ENCODE results near the gene USP47. TPM values are rescaled to one million over a fixed set of nuclear protein-coding genes. Genes with fewer than 3 reads are reported as not detected.

The USP47 gene
- total RNA-seq, 1 donor from 2014 or later = 53.7 TPM

DNA sequence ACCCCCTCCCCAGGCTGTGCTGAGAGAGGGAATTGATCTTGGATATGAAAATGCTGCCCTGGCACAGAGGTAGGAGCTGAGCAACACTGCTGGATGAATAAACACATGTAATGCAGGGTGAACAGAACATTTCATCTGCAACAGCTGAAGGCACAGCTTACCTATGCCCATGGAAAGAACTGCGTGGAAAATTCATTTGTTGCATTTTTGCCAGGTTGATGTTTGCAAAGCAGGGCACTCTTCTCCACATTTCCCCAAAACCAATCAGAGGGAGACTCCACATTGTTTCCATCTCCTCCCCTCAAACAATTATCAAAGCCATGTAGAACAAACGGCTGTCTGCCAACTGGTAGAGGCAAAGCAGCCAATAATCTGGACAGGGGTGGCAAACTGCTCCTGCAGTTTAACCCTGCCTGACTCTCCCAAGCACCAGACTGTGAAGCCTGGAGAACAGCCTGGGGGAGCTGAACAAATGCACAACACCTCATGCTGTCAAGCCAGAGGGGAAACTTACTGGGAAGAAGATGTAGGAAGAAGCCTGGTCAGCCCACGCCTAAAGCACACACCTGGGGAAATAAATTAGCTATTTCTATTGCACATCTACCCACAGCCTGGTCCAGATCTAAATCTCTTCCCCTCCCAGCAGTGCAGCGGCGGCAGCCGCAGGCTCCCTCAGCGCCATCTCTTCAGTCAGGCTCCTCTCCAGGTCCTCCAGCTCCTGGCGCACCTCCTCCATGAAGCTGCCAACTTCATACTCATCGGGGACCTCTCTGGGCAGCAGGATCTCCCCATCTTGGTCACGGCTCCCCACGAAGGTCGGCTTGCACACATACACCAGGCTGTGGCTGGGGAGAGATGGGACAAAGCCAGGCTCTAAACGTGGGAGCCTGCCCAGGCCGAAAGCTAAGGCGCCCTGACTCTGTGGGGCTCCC, 122.3 kb downstream of the USP47 start:
- TF ChIP-seq, protein P1, sequence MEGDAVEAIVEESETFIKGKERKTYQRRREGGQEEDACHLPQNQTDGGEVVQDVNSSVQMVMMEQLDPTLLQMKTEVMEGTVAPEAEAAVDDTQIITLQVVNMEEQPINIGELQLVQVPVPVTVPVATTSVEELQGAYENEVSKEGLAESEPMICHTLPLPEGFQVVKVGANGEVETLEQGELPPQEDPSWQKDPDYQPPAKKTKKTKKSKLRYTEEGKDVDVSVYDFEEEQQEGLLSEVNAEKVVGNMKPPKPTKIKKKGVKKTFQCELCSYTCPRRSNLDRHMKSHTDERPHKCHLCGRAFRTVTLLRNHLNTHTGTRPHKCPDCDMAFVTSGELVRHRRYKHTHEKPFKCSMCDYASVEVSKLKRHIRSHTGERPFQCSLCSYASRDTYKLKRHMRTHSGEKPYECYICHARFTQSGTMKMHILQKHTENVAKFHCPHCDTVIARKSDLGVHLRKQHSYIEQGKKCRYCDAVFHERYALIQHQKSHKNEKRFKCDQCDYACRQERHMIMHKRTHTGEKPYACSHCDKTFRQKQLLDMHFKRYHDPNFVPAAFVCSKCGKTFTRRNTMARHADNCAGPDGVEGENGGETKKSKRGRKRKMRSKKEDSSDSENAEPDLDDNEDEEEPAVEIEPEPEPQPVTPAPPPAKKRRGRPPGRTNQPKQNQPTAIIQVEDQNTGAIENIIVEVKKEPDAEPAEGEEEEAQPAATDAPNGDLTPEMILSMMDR (IDR thresholded peaks at IDR 0.05; ENCODE audit: borderline replicate concordance) = no peak
- intact Hi-C loops (cut with micrococcal nuclease) = no loop called here
- Histone ChIP-seq H3K27me3 (ENCODE audit: low read depth) (no peaks in the 10 kb centered on the region), H3K9me3 (replicated peaks) (no peaks in the 10 kb centered on the region), H3K27ac (replicated peaks) (peak overlapping the region; percentile 85), H3K36me3 (peaks cover 7% of the 10 kb centered on the region), H3K4me3 (no peak overlapping the region), H3K4me1 (peaks cover 82% of the 10 kb centered on the region)
- DNase-seq = peak; percentile 20

DNA sequence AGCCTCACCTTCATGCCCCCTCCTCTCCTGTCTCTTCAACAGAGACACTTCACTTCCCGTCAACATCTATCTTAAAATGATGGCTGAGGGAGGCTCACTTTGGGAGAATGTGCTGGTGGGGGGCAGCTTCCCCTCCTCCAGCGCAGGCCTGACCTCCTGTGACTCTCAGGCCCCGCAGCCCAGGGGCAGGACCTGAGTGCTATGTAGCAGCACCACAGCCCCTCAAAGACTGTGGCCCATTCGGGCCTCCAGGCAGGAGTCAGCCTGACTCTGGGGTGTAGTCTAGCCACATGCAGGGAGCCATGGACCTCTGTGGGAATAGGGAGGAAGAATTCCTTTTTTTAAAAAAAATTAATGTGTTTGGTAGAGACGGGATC, 123.0 kb downstream of the USP47 start:
- TF ChIP-seq, protein P1 (IDR thresholded peaks at IDR 0.05; ENCODE audit: borderline replicate concordance) = no peak
- no peak for DNase-seq
- no peaks in the 10 kb centered on the region for H3K9me3 ChIP-seq (replicated peaks)
- H3K36me3 ChIP-seq = peaks cover 7% of the 10 kb centered on the region
- H3K27ac ChIP-seq (replicated peaks) = peak overlapping the region; percentile 85
- no peak overlapping the region for H3K4me3 ChIP-seq
- intact Hi-C loops (cut with micrococcal nuclease) = no loop called here
- no peaks in the 10 kb centered on the region for H3K27me3 ChIP-seq (ENCODE audit: low read depth)
- H3K4me1 ChIP-seq = peaks cover 88% of the 10 kb centered on the region

DNA sequence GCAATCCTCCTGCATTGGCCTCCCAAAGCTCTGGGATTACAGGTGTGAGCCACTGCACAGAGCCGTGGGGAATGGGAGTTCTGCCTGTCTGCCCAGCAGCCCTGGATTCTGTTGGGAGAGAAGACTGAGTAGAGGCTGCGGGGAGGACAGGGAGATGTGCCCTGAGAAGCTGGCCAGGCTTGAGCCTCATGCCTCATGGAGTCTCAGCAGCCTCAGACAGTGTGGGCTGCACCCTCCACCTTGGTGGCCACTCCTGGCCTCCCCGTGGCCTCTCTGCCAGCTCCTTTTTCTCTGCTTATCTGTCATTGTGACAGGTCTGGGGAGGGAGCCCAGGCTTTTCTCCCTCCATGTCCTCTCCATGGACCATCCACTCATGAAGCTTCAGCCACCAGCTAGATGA, 123.4 kb downstream of the USP47 start:
- Histone ChIP-seq H3K4me3 (no peak overlapping the region), H3K27me3 (ENCODE audit: low read depth) (no peaks in the 10 kb centered on the region), H3K36me3 (peaks cover 7% of the 10 kb centered on the region), H3K9me3 (replicated peaks) (no peaks in the 10 kb centered on the region), H3K27ac (replicated peaks) (peak overlapping the region; percentile 85), H3K4me1 (peaks cover 91% of the 10 kb centered on the region)
- intact Hi-C loops (cut with micrococcal nuclease) = no loop called here
- peak; percentile 8 for DNase-seq
- TF ChIP-seq, protein P1 (IDR thresholded peaks at IDR 0.05; ENCODE audit: borderline replicate concordance) = no peak

DNA sequence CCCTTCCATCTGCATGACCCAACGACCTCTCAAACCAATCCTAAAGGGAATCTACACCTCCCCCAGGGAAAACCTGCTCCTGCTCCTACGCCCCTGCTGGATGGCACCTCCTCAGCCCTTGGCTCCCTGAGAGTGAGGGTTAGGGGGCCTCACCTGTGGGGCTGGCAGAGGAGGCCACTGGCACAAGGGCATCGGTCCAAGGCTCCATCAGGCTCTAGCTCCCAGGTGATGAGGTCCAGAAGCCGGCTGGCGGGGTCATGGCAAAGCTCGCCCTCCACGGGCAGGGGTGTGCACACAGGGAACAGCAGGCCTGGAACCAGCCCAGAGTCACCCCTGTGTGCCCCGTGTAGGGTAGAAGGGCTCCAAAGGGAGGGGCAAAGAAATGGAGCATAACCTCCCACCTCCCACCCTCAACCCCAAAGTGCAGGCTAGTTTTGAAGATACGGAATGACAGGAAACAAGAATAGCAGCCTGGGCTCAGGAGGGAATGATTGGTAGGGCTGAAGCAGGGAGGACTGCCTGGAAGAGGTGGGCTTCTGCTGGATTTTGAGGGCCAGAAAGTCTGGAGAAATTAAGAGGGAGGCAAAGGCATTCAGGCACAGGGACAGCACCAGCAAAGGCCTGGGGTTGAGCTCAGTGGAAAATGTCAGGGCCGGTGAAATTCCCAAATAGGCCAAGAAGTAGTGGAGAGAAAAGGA, 124.0 kb downstream of the USP47 start:
- H3K36me3 ChIP-seq = peaks cover 7% of the 10 kb centered on the region
- H3K4me3 ChIP-seq = no peak overlapping the region
- H3K9me3 ChIP-seq (replicated peaks) = no peaks in the 10 kb centered on the region
- DNase-seq = no peak
- H3K27me3 ChIP-seq (ENCODE audit: low read depth) = no peaks in the 10 kb centered on the region
- TF ChIP-seq, protein P1 (IDR thresholded peaks at IDR 0.05; ENCODE audit: borderline replicate concordance) = no peak
- intact Hi-C loops (cut with micrococcal nuclease) = no loop called here
- peak overlapping the region; percentile 85 for H3K27ac ChIP-seq (replicated peaks)
- peaks cover 91% of the 10 kb centered on the region for H3K4me1 ChIP-seq

DNA sequence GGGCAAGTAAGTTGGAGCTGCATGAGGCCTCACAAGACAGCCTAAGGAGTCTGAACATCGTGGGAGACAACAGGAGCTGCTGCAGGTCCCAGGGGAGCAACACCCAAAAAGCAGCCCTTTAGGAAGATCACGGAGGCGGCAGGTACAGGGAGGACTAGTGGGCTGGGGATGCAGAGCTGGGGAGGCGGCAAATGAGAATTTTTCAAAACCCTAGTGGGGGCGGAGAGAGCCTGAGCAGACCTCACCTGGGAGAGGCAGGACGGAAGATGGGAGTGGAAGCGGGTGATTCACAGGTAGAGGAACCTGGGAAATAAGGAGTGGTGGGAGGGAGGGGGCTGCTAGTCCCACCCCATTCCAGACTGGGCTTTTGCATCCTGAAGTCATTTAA, 124.6 kb downstream of the USP47 start:
- Histone ChIP-seq H3K27me3 (ENCODE audit: low read depth) (no peaks in the 10 kb centered on the region), H3K4me1 (peaks cover 91% of the 10 kb centered on the region), H3K9me3 (replicated peaks) (no peaks in the 10 kb centered on the region), H3K36me3 (peaks cover 7% of the 10 kb centered on the region), H3K27ac (replicated peaks) (no peak overlapping the region), H3K4me3 (no peak overlapping the region)
- intact Hi-C loops (cut with micrococcal nuclease) = no loop called here
- no peak for DNase-seq
- TF ChIP-seq, protein P1 (IDR thresholded peaks at IDR 0.05; ENCODE audit: borderline replicate concordance) = no peak
